Fibroblast of the conjunctiva (primary cell): ENCODE data around the gene GRK6.

Experiments
- DNase-seq: peaks from one replicate; pipeline ENCODE4 v3.0.0-alpha.2; 2010; ENCODE audit warnings: low read depth

GRK6 gene

DNA sequence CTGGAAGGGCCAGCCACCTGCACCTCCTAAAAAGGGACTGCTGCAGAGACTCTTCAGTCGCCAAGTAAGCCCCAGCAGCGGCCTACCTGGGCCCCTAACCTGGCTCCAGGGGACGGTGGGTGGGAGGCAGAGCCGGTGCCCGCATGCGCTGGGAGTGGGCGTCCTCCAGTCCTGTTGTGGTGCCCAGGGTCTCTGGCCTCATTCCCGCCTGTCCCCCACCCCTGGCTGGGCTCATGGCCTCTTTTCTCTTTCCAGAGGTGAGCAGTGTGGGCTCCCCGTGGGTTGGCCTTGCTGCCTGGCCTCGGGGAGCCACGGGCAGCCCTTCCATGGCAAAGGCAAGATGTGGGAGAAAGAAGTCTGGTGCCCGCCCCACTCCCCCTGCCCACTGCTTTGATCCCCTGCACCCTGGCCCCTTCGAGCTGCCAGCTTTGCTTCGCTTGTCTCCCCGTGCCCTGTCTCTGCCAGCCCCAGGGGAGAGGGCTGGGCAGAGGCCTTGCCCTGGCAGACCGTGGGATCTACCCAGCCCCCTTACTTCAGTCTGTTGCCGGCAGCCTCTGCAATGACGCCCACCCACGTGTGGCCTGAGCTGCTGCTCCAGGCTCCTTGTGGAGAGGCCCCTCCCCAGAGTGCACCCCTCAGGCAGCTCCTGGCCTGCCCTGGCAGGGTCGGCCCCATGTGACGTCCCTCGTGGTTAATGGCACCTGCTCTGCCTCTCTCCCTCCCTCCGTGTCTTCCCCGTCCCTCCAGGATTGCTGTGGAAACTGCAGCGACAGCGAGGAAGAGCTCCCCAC lies 14.7 kb downstream of the GRK6 start:
- no peak for DNase-seq

- DNase-seq, result no peak
These were observed 15.8 kb downstream of the GRK6 start for GRCh38 chr5:177442066-177442826.

DNA sequence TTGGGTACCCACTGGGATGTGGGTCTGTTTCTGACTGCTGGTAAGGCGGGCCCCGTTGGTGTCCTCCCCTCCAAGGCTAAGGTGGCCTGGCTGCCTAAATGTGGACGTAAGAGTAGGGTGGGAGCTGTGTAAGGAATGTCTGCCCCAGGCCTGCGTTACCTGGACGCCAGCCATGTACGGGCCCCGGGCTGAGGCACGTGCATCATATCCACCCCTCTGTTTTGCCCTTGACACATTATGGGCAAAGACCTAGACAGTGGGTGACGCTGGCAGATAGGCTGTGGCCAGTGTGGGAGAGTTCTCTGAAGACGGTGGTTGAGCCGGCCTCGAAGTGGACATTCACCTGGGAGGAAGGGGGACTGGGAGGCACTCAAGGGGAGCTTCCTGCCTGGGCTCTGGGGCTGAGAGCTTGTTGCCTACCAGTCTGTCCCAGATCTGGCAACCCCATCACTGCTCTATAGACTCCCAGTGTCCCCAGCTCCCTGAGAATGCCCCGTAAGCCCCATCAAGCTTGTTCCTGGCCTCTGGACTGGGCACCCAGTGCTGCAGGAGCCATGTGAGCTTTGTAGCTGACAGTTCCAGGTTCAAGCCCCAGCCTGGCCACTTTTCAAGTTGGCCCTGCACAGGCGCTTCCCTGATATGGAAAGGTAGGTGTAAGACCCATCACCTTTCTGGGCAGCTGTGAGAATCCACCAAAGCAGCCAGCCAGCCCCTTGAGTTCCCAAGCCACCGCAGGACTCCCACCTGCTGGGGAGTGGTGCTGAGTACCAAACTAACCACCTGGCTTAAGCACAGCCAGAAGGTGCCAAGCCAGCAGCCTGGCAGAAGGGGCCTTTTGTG lies 16.9 kb downstream of the GRK6 start:
- DNase-seq, result no peak

DNA sequence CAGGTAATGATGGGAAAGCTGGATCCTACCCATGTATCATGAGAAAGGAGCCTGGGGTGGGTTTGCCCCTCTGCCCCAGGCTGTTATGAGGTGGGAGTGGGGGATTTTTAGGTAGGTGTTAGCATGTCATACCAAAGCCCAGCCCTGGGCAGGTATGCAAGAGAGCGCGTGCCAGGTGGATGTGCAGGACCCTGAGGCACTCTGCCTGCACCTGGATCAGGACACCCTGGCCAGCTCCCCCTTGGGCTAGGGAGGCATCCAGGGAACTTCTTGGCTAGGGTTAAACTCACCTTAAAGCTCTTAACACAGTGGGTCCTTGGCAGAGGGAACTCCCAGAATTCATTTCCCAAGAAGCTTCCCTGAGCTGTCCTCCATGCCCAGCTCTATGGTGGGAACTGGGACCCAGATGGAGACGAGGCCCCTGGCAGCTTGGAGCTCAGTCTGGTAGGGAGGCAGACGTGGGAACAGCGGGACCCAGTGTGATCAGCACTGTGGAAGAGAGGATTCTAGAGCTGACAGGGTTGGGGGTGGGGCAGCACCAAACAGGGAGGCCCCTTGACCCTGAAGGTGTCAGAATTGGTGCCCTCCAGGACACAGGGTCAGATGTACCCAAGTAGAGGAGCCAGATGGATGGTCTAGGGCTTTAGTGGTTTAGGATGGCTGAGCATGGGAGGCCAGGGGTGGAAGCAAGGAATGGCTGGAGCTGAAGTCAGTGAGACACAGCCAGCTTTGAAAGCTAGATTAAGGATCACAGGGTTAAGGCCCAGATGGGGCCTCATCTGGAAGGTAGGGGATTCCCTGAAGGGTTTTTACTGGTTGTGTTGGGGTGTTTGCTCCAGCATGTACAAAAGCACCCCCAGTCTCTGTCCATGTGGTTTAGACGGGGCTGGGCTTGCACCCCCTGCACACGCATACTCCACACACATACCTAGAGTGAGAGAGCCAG lies 17.9 kb downstream of the GRK6 start:
- no peak for DNase-seq

GRCh38 chr5:177445052-177445916 lies 18.8 kb downstream of the GRK6 start:
- no peak for DNase-seq

GRCh38 chr5:177445917-177446199 lies 19.4 kb downstream of the GRK6 start:
- no peak for DNase-seq

GRCh38 chr5:177446200-177447065 lies 20.0 kb downstream of the GRK6 start, which contains the start of gene PRR7:
PRR7 (plus strand) TSS chr5:177446814; CDS start chr5:177455068, 8,254 bp downstream.
- no peak for DNase-seq

DNA sequence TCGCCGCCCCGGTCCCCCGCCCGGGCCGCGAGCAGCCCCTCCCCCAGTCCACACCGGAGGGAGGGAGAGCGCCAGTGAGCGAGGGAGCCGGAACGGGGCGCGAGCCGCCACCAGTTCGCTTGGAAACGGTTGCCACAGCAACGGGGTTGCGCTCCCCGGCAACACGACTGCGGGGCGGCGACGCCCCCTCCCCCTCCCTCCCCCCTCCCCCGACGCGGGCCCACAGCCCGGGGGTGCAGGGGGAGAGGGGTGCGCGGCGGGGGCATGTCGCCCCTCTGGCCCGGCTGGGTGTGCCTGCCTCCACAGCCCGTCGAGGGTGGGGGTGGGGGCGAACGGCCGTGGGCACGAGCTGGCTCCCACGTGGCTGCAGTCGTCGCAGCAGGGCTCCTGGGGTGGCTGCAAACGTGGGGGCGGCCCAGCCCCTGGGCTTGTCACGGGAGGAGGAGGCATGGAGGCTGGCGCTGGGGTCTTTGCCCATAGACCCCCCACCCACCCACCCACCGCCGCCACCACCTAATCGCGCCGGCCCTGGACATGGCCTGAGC lies 20.7 kb downstream of the GRK6 start:
- no peak for DNase-seq

GRCh38 chr5:177447611-177448243 lies 21.3 kb downstream of the GRK6 start:
- DNase-seq, result peak; percentile 60

DNA sequence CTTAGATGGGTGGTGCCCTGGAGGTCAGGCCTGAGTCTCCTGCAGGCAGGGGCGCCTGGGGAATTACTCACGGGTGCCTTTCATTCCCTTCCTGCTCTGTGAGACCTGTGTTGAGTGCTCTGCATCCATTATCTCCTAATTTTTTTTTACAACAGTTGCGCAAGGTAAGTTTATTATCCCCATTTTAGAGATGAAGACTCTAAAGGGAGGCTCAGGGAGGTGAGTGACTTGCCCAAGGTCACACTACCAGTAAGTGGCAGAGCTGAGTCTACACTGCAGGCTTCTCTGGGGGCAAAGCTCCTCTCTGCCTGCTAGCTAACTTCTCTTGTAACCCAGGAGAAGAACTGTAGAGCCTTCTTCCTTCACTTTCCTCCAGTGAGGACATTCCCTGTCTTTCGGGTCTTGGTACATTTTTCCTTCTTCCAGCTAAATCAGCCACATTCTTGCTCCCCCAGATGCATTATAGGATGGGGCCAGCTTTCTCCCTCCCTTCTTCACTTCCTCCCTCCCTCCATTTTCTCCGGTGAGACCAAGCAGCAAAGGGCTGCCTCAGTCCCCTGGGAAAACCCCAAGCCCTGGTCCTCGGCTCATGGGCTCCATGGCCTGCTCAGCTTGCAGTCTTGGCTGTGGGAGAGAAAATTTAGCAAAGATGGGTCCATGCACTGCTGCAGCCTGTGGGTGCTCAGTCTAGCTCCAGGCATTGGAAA lies 21.9 kb downstream of the GRK6 start:
- no peak for DNase-seq

GRCh38 chr5:177449140-177450061 lies 22.9 kb downstream of the GRK6 start:
- no peak for DNase-seq

GRCh38 chr5:177450667-177451424 lies 24.4 kb downstream of the GRK6 start:
- no peak for DNase-seq

DNA sequence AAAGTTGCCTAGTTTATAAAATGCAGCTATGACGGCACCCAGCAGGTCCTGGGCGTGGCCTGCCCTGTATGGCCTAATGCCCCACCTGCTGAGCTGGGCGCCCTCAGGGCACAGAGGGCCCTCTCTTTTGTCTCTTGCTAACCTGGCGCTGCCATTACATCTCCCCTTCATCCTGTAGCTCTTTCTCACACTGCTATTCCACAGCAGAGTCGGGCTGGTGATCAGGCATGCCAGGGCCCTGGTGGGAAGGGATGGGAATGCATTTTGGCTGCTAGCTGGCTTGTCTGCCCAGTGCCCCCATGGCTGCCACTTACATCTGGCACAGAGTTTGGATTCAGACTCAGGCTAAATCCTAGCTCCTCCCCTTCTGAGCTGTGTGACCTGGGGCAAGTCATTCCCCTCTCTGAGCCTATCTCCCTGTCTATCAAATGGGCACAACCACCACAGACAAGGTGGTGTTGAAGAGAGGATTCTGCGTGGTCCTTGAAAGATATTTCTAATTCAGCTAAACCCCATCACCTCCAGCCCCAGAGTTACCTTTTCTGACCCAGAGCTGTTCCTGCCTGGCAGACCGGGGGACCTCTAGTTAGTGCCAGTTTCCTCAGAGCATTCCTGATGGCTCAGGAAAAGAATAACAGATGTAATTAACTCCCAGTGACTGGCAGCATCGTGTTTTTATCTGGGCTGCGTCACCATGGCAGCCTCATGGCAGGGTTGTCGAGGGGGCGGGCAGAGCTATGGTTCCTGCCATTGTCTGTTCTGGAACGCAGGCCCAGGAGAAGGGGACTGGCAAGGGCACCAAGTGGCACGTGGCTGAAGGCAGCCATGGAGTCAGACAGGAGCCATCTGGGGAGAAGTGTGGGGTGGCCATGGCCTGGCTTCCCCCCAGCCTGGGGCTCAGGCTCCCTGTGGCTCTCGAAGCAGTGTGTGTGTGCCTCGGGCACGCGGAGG lies 26.5 kb downstream of the GRK6 start:
- DNase-seq, result no peak

DNA sequence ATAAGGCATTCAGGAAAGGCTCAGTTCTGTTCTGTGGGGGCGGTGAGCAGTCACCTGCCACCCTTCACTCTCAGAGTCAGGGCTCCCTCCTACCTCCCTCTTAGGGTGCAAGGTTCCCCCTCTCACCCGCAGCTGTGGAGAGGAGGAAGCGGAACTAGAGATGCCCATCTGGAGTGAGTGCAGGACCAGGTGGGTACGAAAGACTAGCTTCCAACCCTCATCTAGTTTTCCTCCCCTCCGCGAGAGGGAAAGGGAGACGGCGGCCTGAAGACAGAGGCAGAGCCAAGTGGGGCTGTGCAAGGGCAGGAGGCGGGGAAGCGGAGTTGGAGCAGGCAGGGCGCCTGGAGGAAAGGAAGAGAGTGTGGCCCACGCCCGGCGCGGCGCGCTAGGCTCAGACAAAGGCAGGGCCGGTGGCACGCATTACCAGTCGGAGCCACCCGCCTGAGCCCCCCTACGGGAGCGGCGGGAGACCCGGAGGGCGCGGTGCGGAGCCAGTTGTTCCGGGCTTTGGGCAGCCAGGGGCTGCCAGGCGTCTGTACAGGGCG lies 27.4 kb downstream of the GRK6 start:
- no peak for DNase-seq
